GM21737 (cell line): ENCODE measurements around the gene WASHC2A.
"Not testable (repeated sequence)": the region's sequence is repeated elsewhere in the genome, so short reads cannot be mapped to it uniquely, and the experiment has no call there.

Experiments used
- ATAC-seq: cut with Tn5 transposase; IDR thresholded peaks from one replicate; pipeline ENCODE4 v1.9.1; 2021; ENCODE audit warnings: mild to moderate bottlenecking, moderate library complexity; ENCODE audit not compliant: unreplicated experiment

Gene WASHC2A

GRCh38 chr10:50067546-50068351 is at the start of gene WASHC2A:
Gene WASHC2A, plus strand, starts transcription at chr10:50067954. Its CDS starts 52 bp downstream, at chr10:50068006.
- ATAC-seq: peak; percentile 95

GRCh38 chr10:50019279-50019678 is 48.5 kb upstream of the WASHC2A start:
- ATAC-seq: not testable (repeated sequence)

GRCh38 chr10:50020451-50021024 is 47.2 kb upstream of the WASHC2A start:
- ATAC-seq: not testable (repeated sequence)

- ATAC-seq: no peak
Measured at GRCh38 chr10:50021646-50022045, 46.1 kb upstream of the WASHC2A start.

- not testable (repeated sequence) for ATAC-seq
Measured at GRCh38 chr10:50024716-50025383, 42.9 kb upstream of the WASHC2A start.

- no peak for ATAC-seq
Measured at GRCh38 chr10:50025627-50026026, 42.1 kb upstream of the WASHC2A start.

- ATAC-seq: no peak
Measured at GRCh38 chr10:50027195-50027594, 40.6 kb upstream of the WASHC2A start.

- no peak for ATAC-seq
Measured at GRCh38 chr10:50033481-50033880, 34.3 kb upstream of the WASHC2A start.

- not testable (repeated sequence) for ATAC-seq
Measured at GRCh38 chr10:50035337-50035736, 32.4 kb upstream of the WASHC2A start.

GRCh38 chr10:50044941-50045664 is 22.7 kb upstream of the WASHC2A start:
- no peak for ATAC-seq

- not testable (repeated sequence) for ATAC-seq
Measured at GRCh38 chr10:50046457-50046856, 21.3 kb upstream of the WASHC2A start.

GRCh38 chr10:50047594-50047993 is 20.2 kb upstream of the WASHC2A start:
- ATAC-seq: not testable (repeated sequence)

GRCh38 chr10:50051995-50052660 is 15.6 kb upstream of the WASHC2A start:
- ATAC-seq: not testable (repeated sequence)

GRCh38 chr10:50052778-50053376 is 14.9 kb upstream of the WASHC2A start:
- not testable (repeated sequence) for ATAC-seq

GRCh38 chr10:50055494-50056292 is 12.1 kb upstream of the WASHC2A start:
- ATAC-seq: not testable (repeated sequence)

GRCh38 chr10:50056654-50057053 is 11.1 kb upstream of the WASHC2A start:
- ATAC-seq: not testable (repeated sequence)

- not testable (repeated sequence) for ATAC-seq
Measured at GRCh38 chr10:50058727-50059126, 9.0 kb upstream of the WASHC2A start.

- ATAC-seq: not testable (repeated sequence)
Measured at GRCh38 chr10:50059946-50060345, 7.8 kb upstream of the WASHC2A start.

- not testable (repeated sequence) for ATAC-seq
Measured at GRCh38 chr10:50061548-50061947, 6.2 kb upstream of the WASHC2A start.
